Psoas muscle (tissue), 8 donors: ENCODE data around the gene ALG8. TPM values are rescaled to one million over a fixed set of nuclear protein-coding genes. Genes with fewer than 3 reads are reported as not detected.
A peak's percentile ranks its signal among the peaks of the same experiment; 100 is the strongest.

Experiments
- ATAC-seq, 4 donors: fragments of 200-7000 bp; cut with Tn5 transposase; one replicate each; pipeline ENCODE4 v1.9.1; 2020; ENCODE audit warnings: moderate library complexity in 3 of 4, mild to moderate bottlenecking in 2 of 4
- DNase-seq, 2 donors: peaks; one replicate each; pipeline ENCODE4 v3.0.0-alpha.2; 2020
- H3K27ac ChIP-seq: fragments of 200-600 bp; one replicate; pipeline ENCODE4 v1.8.0; 2022
- H3K27me3 ChIP-seq, 3 donors: fragments of 200-600 bp in 1 of 3; one replicate each; pipeline versions ENCODE4 v1.6.1 to v1.8.0; 2013 to 2022; ENCODE audit warnings: low read length in 2 of 3, mild to moderate bottlenecking in 2 of 3, moderate library complexity in 1 of 3; ENCODE audit not compliant: insufficient read depth in 3 of 3
- H3K36me3 ChIP-seq, 2 donors: fragments of 200-600 bp in 1 of 2; one replicate each; pipeline versions ENCODE4 v1.6.1 to v1.8.0; 2013 to 2022; ENCODE audit warnings: low read depth in 1 of 2, mild to moderate bottlenecking in 1 of 2, moderate library complexity in 1 of 2; ENCODE audit not compliant: insufficient read depth in 1 of 2
- H3K4me1 ChIP-seq: fragments of 200-600 bp; one replicate; pipeline ENCODE4 v1.8.0; 2022
- H3K4me3 ChIP-seq: fragments of 200-600 bp; one replicate; pipeline ENCODE4 v1.8.0; 2022; ENCODE audit warnings: mild to moderate bottlenecking
- H3K9me3 ChIP-seq: fragments of 200-600 bp; one replicate; pipeline ENCODE4 v1.8.0; 2022
- CTCF ChIP-seq: fragments of 200-600 bp; IDR thresholded peaks from one replicate; pipeline ENCODE4 v1.8.0; 2022; ENCODE audit warnings: antibody characterized with exemption
- WGBS, 3 donors: extraction: QIAGEN DNeasy Blood & Tissue Kit; methylation state at CpG; one replicate each; pipeline versions ENCODE4 v1.1.6 to v1.1.7; 2013; 5-methylcytosine and 5-hydroxymethylcytosine counted together
- intact Hi-C, 2 donors: fragments of 100-400 bp; cut with DNase I; formaldehyde crosslinking; loops; one replicate each; pipeline versions ENCODE4 v1.11.0 to v1.14.2; 2022
- polyA plus RNA-seq, 3 donors: library from polyadenylated mRNA; stranded (reverse); fragments of 200-250 nt; gene quantifications; one replicate each; pipeline ENCODE4 v1.2.3, GENCODE V29; 2013
- total RNA-seq, 4 donors: library from RNA; stranded (reverse); fragmentation: NEBNext Ultra II Directional in 2 of 4; extraction: Animal tissue kit (Norgen Biotek cat#: 25700) in 2 of 4; gene quantifications; one replicate each; pipeline versions ENCODE4 v1.2.1 to v1.2.4, GENCODE V29; 2021 to 2023
- donor health status: healthy with polysubstance abuse.
- donor health status: DM: no; HTN: no; CAD: no; lungs with moderate emphysema.
- donor health status: Bipolar disorder and iron deficiency.
- donor health status: healthy.
- donor health status: DM: yes; HTN: yes; CAD: no.
- donor health status: DM: no; HTN: no; CAD: no.
- donor health status: DM: no; HTN: no; CAD: no.
- donor health status: DM: yes; HTN: yes; CAD: no.

Gene ALG8
- total and polyA plus RNA-seq, 7 donors = 9.1 to 15.7 (median 11.4) TPM

- no peaks in the 10 kb centered on the region for H3K27me3 ChIP-seq
- H3K4me3 ChIP-seq = no peak overlapping the region
- intact Hi-C loops = no loop called here
- DNase-seq (no peak), ATAC-seq (no peak)
- TF ChIP-seq CTCF = no peak
- no peaks in the 10 kb centered on the region for H3K9me3 ChIP-seq
- 87 to 95% (median 89%) methylated on average over 5 of the region's 5 CpGs for WGBS, 3 donors
- no peak overlapping the region for H3K27ac ChIP-seq
- peaks cover 9 to 73% of the 10 kb centered on the region in 2 donors for H3K36me3 ChIP-seq
- no peaks in the 10 kb centered on the region for H3K4me1 ChIP-seq
These were observed 29.1 kb downstream of the ALG8 start for GRCh38 chr11:78110351-78110750.

DNA sequence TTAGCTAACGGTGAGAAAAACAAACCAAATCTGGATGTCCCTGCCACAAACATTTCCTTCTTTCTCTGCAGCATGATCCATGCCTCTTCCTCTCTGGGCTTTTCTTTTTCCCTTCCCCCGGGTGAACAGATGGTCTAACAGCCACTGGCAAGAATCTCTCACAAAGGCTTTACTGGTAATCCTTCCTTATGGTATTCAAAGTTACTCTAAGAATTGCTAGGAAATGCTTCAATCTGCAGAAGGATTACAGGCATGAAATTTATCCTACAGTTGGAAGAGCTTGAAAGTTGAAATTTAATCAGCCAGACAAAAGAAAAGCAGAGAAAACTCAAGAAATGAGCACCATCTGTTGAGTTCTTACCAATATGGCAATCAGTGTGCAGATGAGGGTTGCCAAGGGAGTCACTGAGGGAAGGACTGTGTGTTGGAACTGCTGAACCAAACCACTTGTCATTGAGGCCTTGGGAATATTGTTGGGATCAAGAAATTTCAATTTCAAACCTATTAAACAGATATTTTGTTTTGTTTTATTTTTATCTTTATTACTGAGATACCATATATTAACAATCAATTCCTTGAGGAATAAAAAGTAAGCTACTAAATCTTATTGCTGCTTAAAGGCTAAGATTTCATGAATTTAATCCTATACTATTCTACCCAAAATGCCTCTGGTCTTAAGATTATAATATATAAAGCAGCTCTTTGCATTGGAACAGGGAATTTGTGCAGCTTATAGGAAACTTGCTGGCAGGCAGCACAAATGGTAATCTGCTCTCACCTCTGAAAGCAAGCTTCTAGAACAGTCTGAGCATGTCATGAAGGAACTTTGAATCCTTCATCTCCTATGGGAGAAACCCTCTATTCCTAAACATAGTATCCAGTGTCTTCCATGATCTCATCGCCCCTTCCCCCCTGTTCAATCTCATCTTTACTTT lies 30.1 kb downstream of the ALG8 start:
- ATAC-seq (no peak), DNase-seq (no peak)
- intact Hi-C loops = no loop called here
- Histone ChIP-seq H3K4me3 (no peak overlapping the region), H3K4me1 (no peaks in the 10 kb centered on the region), H3K36me3 (peaks cover 9 to 67% of the 10 kb centered on the region in 2 donors), H3K27ac (no peak overlapping the region), H3K9me3 (no peaks in the 10 kb centered on the region), H3K27me3 (no peaks in the 10 kb centered on the region)
- TF ChIP-seq CTCF = no peak
- 51 to 62% (median 57%) methylated on average over 3 of the region's 3 CpGs for WGBS, 3 donors

- no peak for DNase-seq
- no peak for TF ChIP-seq CTCF
- WGBS, 3 donors = 56 to 86% (median 77%) methylated on average over 2 of the region's 2 CpGs
- ATAC-seq = peak in 2 of 4 donors; percentile 37 to 60
- intact Hi-C loops = no loop called here
- peaks cover 2 to 43% of the 10 kb centered on the region in 2 donors for H3K36me3 ChIP-seq
- H3K4me1 ChIP-seq = peaks cover 12% of the 10 kb centered on the region
- H3K27ac ChIP-seq = peak overlapping the region; percentile 38
- H3K4me3 ChIP-seq = no peak overlapping the region
- no peaks in the 10 kb centered on the region for H3K27me3 ChIP-seq
- H3K9me3 ChIP-seq = no peaks in the 10 kb centered on the region
These were observed 38.6 kb downstream of the ALG8 start for GRCh38 chr11:78100676-78101472.

DNA sequence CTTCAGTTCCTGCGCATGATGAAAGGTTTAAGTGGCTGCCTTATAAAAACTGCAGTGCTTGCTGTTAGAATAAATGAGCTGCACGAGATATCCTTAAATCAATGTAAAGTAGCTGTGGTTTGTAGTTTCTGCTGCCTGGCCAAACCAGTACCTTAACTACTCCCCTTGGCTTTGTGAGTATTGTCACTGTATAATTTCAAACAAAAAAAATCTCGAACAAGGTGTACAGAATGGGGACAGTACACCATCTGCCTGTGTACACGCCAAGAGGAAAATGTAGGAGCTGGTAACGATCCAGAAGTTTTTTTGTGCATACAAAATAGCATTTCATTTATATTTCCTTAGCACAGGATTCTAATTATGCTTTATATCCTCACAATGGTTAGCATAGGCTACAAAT lies 39.2 kb downstream of the ALG8 start:
- peak in 1 of 4 donors; percentile 76 for ATAC-seq
- H3K36me3 ChIP-seq = peaks cover 2 to 43% of the 10 kb centered on the region in 2 donors
- H3K9me3 ChIP-seq = no peaks in the 10 kb centered on the region
- H3K4me3 ChIP-seq = no peak overlapping the region
- intact Hi-C loops = no loop called here
- 45 to 78% (median 72%) methylated on average over 5 of the region's 5 CpGs for WGBS, 3 donors
- peaks cover 12% of the 10 kb centered on the region for H3K4me1 ChIP-seq
- no peak overlapping the region for H3K27ac ChIP-seq
- no peaks in the 10 kb centered on the region for H3K27me3 ChIP-seq
- TF ChIP-seq CTCF = no peak
- no peak for DNase-seq
